ENCODE results near the gene GJB6. TPM values are rescaled to one million over a fixed set of nuclear protein-coding genes. Genes with fewer than 3 reads are reported as not detected.

The GJB6 gene
- total and polyA plus RNA-seq, 2 donors (not counting 1 experiment from before 2014, with no cell fraction given) = not detected

DNA sequence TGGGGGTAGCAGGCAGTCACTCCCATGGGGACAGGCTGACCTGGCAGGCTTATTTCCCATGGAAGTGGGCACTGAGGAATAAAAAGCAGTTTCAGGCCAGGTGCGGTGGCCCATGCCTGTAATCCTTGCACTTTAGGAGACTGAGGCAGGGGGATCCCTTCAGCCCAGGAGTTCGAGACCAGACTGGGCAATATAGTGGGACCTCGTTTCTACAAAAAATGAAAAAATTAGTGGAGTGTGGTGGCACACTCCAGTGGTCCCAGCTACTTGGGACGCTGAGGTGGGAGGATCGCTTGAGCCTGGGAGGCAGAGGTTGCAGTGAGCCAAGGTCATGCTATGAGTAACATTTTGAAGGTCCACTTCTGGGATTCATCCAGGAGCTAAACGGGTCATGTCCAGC lies 45.3 kb downstream of the GJB6 start:
- DNase-seq (ENCODE audit: low read depth in 2 of 2) = no peak
- H3K4me2 ChIP-seq (ENCODE audit: extremely low read depth, insufficient read depth, low read length) = no peak overlapping the region
- peaks cover 36% of the 10 kb centered on the region for H3K27me3 ChIP-seq (ENCODE audit: control insufficient read depth, insufficient read depth, low read length)

DNA sequence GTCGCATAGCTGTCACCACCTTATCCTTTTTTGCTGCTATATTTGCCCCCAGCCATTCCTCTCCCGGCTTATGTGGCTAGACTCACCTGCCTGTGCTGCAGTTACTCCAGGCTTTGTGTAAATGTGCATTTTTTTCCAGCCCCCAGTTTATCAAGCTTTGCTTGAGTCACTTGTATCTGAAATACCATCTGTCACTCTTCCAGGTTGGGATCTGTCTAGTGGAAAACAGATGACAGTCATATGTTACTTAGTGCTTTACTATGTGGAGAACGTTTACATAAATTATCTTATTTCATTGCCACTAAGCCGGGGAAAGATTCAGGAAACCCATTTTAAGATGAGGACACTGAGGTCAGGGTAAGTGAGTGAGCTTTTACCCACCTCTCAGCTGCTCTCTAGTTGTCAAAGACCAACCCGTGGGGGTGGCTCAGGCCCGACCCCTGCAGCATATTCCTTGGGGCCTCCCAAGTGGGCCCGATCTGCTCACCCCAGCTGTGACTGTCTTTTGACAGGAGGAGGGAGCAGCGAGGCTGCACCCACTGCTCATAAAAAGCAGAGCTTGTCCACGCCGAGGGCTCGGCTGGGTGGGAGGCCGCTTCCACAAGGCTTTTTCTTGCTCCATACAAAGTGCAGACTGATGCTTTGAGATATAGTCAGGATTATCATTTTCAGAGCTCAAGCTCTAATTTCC lies 46.6 kb downstream of the GJB6 start:
- Histone ChIP-seq H3K9me3 (ENCODE audit: control insufficient read depth, insufficient read depth, low read depth, low read length) (no peaks in the 10 kb centered on the region), H3K4me1 (ENCODE audit: control insufficient read depth, extremely low read depth, insufficient read depth, low read length) (no peaks in the 10 kb centered on the region), H3K9ac (ENCODE audit: insufficient read depth, low read length) (no peak overlapping the region), H3K79me2 (ENCODE audit: control insufficient read depth, insufficient read depth, low read length) (no peaks in the 10 kb centered on the region), H3K27ac (ENCODE audit: insufficient read depth, low read length) (no peak overlapping the region), H3K4me2 (ENCODE audit: extremely low read depth, insufficient read depth, low read length) (no peak overlapping the region), H2AFZ (ENCODE audit: low read length) (no peak overlapping the region), H3K36me3 (ENCODE audit: control insufficient read depth, insufficient read depth, low read length) (no peaks in the 10 kb centered on the region), H4K20me1 (ENCODE audit: control insufficient read depth, extremely low read depth, insufficient read depth, low read length) (no peaks in the 10 kb centered on the region), H3K4me3 (replicated peaks in 1 of 4; ENCODE audit: control extremely low read depth in 1 of 4, insufficient read depth in 1 of 4, low read depth in 3 of 4, low read length in 4 of 4) (no peak overlapping the region), H3K27me3 (ENCODE audit: control insufficient read depth, insufficient read depth, low read length) (peaks cover 24% of the 10 kb centered on the region)
- no peak for DNase-seq (ENCODE audit: low read depth in 2 of 2)
- no peak for TF ChIP-seq EZH2 (IDR thresholded peaks at IDR 0.05; ENCODE audit: low read length, missing control alignments)
- TF ChIP-seq CTCF (conservative IDR thresholded peaks at IDR 0.05 in 1 of 2, IDR thresholded peaks at IDR 0.05 in 1 of 2; ENCODE audit: low read depth in 1 of 2, low read length in 2 of 2) = no peak

More for the DNA sequence above, 45.3 kb downstream of the GJB6 start:
- Histone ChIP-seq H2AFZ (ENCODE audit: low read length) (no peak overlapping the region), H3K36me3 (ENCODE audit: control insufficient read depth, insufficient read depth, low read length) (no peaks in the 10 kb centered on the region), H3K27ac (ENCODE audit: insufficient read depth, low read length) (no peak overlapping the region), H3K4me1 (ENCODE audit: control insufficient read depth, extremely low read depth, insufficient read depth, low read length) (no peaks in the 10 kb centered on the region), H4K20me1 (ENCODE audit: control insufficient read depth, extremely low read depth, insufficient read depth, low read length) (no peaks in the 10 kb centered on the region), H3K9ac (ENCODE audit: insufficient read depth, low read length) (no peak overlapping the region), H3K4me3 (replicated peaks in 1 of 4; ENCODE audit: control extremely low read depth in 1 of 4, insufficient read depth in 1 of 4, low read depth in 3 of 4, low read length in 4 of 4) (no peak overlapping the region), H3K79me2 (ENCODE audit: control insufficient read depth, insufficient read depth, low read length) (no peaks in the 10 kb centered on the region), H3K9me3 (ENCODE audit: control insufficient read depth, insufficient read depth, low read depth, low read length) (no peaks in the 10 kb centered on the region)
- TF ChIP-seq CTCF (conservative IDR thresholded peaks at IDR 0.05 in 1 of 2, IDR thresholded peaks at IDR 0.05 in 1 of 2; ENCODE audit: low read depth in 1 of 2, low read length in 2 of 2) (no peak), EZH2 (IDR thresholded peaks at IDR 0.05; ENCODE audit: low read length, missing control alignments) (no peak)

DNA sequence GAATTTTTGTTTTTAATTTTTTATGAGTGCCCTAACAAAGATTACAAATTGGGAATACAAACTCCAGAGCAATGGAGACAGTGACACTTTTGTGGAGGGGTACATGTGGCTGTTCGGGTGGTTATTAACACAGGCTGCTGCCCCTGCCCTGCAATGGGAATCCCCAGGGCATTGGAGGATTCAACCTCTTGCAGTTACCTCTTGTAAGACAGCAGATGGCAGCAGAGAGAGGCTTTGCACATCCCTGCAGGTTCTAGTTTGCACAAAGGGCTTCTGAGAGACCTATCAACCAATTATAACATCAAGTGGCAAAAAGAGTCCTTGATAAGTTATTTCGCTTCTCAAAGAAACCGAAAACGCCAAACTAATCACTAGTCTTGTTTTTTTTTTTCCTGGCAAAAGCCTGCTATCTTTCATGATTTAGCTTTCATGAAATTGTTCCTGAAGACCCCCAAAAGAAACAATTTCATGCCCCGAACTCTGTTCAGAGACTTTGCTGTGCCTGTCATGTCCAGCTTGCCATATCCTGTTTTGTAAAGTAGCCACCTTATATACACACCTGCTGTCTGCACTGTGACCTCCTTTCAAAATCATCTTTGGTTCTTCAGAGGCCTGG lies 49.8 kb downstream of the GJB6 start:
- H3K4me3 ChIP-seq (replicated peaks in 1 of 4; ENCODE audit: control extremely low read depth in 1 of 4, insufficient read depth in 1 of 4, low read depth in 3 of 4, low read length in 4 of 4) = no peak overlapping the region
- DNase-seq (ENCODE audit: low read depth in 2 of 2) = peak; percentile 65 to 83
- H3K27me3 ChIP-seq (ENCODE audit: control insufficient read depth, insufficient read depth, low read length) = peaks cover 23% of the 10 kb centered on the region
- H3K9ac ChIP-seq (ENCODE audit: insufficient read depth, low read length) = no peak overlapping the region
- H3K4me1 ChIP-seq (ENCODE audit: control insufficient read depth, extremely low read depth, insufficient read depth, low read length) = no peaks in the 10 kb centered on the region
- H3K27ac ChIP-seq (ENCODE audit: insufficient read depth, low read length) = no peak overlapping the region
- H3K9me3 ChIP-seq (ENCODE audit: control insufficient read depth, insufficient read depth, low read depth, low read length) = no peaks in the 10 kb centered on the region
- H3K4me2 ChIP-seq (ENCODE audit: extremely low read depth, insufficient read depth, low read length) = no peak overlapping the region
- H3K36me3 ChIP-seq (ENCODE audit: control insufficient read depth, insufficient read depth, low read length) = no peaks in the 10 kb centered on the region
- TF ChIP-seq CTCF (conservative IDR thresholded peaks at IDR 0.05 in 1 of 2, IDR thresholded peaks at IDR 0.05 in 1 of 2; ENCODE audit: low read depth in 1 of 2, low read length in 2 of 2) (peak; percentile 91 to 94), EZH2 (IDR thresholded peaks at IDR 0.05; ENCODE audit: low read length, missing control alignments) (no peak)
- no peaks in the 10 kb centered on the region for H4K20me1 ChIP-seq (ENCODE audit: control insufficient read depth, extremely low read depth, insufficient read depth, low read length)
- no peak overlapping the region for H2AFZ ChIP-seq (ENCODE audit: low read length)
- H3K79me2 ChIP-seq (ENCODE audit: control insufficient read depth, insufficient read depth, low read length) = no peaks in the 10 kb centered on the region
